Measurements from ENCODE around the gene DGKB. TPM values are rescaled to one million over a fixed set of nuclear protein-coding genes. Genes with fewer than 3 reads are reported as not detected.

Gene DGKB
- total RNA-seq, 1 donor from 2014 or later: 0.72 TPM

GRCh38 chr7:14805105-14805719, 97.3 kb downstream of the DGKB start:
- H3K27me3 Mint-ChIP-seq (ENCODE audit: low read depth): no peaks in the 10 kb centered on the region
- H3K4me3 Mint-ChIP-seq: no peak overlapping the region
- no peaks in the 10 kb centered on the region for H3K4me1 Mint-ChIP-seq
- H3K27ac Mint-ChIP-seq (ENCODE audit: unreplicated experiment): no peak overlapping the region
- H3K9me3 Mint-ChIP-seq: no peaks in the 10 kb centered on the region
- no peak for DNase-seq (ENCODE audit: low read depth, low spot score)
- H3K36me3 Mint-ChIP-seq (ENCODE audit: low read depth): no peaks in the 10 kb centered on the region
- no peak for TF ChIP-seq CTCF (conservative IDR thresholded peaks at IDR 0.05)

GRCh38 chr7:14800664-14801063, 101.9 kb downstream of the DGKB start:
- H3K36me3 Mint-ChIP-seq (ENCODE audit: low read depth): no peaks in the 10 kb centered on the region
- H3K9me3 Mint-ChIP-seq: no peaks in the 10 kb centered on the region
- no peak for TF ChIP-seq CTCF (conservative IDR thresholded peaks at IDR 0.05)
- no peak overlapping the region for H3K4me3 Mint-ChIP-seq
- no peak overlapping the region for H3K27ac Mint-ChIP-seq (ENCODE audit: unreplicated experiment)
- H3K4me1 Mint-ChIP-seq: no peaks in the 10 kb centered on the region
- DNase-seq (ENCODE audit: low read depth, low spot score): no peak
- no peaks in the 10 kb centered on the region for H3K27me3 Mint-ChIP-seq (ENCODE audit: low read depth)

- no peak for TF ChIP-seq CTCF (conservative IDR thresholded peaks at IDR 0.05)
- Mint-ChIP-seq H3K4me1 (no peaks in the 10 kb centered on the region), H3K36me3 (ENCODE audit: low read depth) (no peaks in the 10 kb centered on the region), H3K9me3 (no peaks in the 10 kb centered on the region), H3K27ac (ENCODE audit: unreplicated experiment) (no peak overlapping the region), H3K4me3 (no peak overlapping the region), H3K27me3 (ENCODE audit: low read depth) (no peaks in the 10 kb centered on the region)
- DNase-seq (ENCODE audit: low read depth, low spot score): no peak
These were observed 109.4 kb downstream of the DGKB start for GRCh38 chr7:14793151-14793550.

GRCh38 chr7:14787551-14787950, 115.0 kb downstream of the DGKB start:
- no peak for DNase-seq (ENCODE audit: low read depth, low spot score)
- Mint-ChIP-seq H3K27me3 (ENCODE audit: low read depth) (no peaks in the 10 kb centered on the region), H3K4me1 (no peaks in the 10 kb centered on the region), H3K4me3 (no peak overlapping the region), H3K9me3 (no peaks in the 10 kb centered on the region), H3K27ac (ENCODE audit: unreplicated experiment) (no peak overlapping the region), H3K36me3 (ENCODE audit: low read depth) (no peaks in the 10 kb centered on the region)
- no peak for TF ChIP-seq CTCF (conservative IDR thresholded peaks at IDR 0.05)

GRCh38 chr7:14786314-14786895, 116.1 kb downstream of the DGKB start:
- Mint-ChIP-seq H3K4me3 (no peak overlapping the region), H3K4me1 (no peaks in the 10 kb centered on the region), H3K27ac (ENCODE audit: unreplicated experiment) (no peak overlapping the region), H3K36me3 (ENCODE audit: low read depth) (no peaks in the 10 kb centered on the region), H3K27me3 (ENCODE audit: low read depth) (no peaks in the 10 kb centered on the region), H3K9me3 (no peaks in the 10 kb centered on the region)
- no peak for DNase-seq (ENCODE audit: low read depth, low spot score)
- no peak for TF ChIP-seq CTCF (conservative IDR thresholded peaks at IDR 0.05)

All from neural crest cell (in vitro differentiated cells).